ENCODE data around the gene ZFYVE21.

- TF ChIP-seq POLR2A (IDR thresholded peaks at IDR 0.05; ENCODE audit: low read length) (no peak), MYC (IDR thresholded peaks at IDR 0.05; ENCODE audit: borderline replicate concordance, low read length) (no peak), CTCF (IDR thresholded peaks at IDR 0.05) (no peak), ESRRA (IDR thresholded peaks at IDR 0.05; ENCODE audit: borderline replicate concordance, low read length) (no peak), USF2 (IDR thresholded peaks at IDR 0.05) (no peak), EP300 (IDR thresholded peaks at IDR 0.05) (no peak), REST (IDR thresholded peaks at IDR 0.05) (no peak), PHF8 (IDR thresholded peaks at IDR 0.05; ENCODE audit: borderline replicate concordance, low read depth) (no peak), EHMT2 (IDR thresholded peaks at IDR 0.05; ENCODE audit: low read depth) (no peak), CEBPB (IDR thresholded peaks at IDR 0.05) (no peak), HOXA7 (CRISPR knock-in tag; IDR thresholded peaks at IDR 0.05) (no peak), KDM1A (IDR thresholded peaks at IDR 0.05; ENCODE audit: low read depth) (no peak), MAFK (IDR thresholded peaks at IDR 0.05; ENCODE audit: partially characterized antibody) (no peak)
These were observed 10.9 kb downstream of the ZFYVE21 start for GRCh38 chr14:103726474-103726873.

Data from A549 (cell line).